ENCODE data around the gene PDYN. TPM values are rescaled to one million over a fixed set of nuclear protein-coding genes. Genes with fewer than 3 reads are reported as not detected.

PDYN gene
- polyA plus RNA-seq, 1 donor (not counting 4 experiments of a cell fraction or from before 2014, with no cell fraction given) = not detected

DNA sequence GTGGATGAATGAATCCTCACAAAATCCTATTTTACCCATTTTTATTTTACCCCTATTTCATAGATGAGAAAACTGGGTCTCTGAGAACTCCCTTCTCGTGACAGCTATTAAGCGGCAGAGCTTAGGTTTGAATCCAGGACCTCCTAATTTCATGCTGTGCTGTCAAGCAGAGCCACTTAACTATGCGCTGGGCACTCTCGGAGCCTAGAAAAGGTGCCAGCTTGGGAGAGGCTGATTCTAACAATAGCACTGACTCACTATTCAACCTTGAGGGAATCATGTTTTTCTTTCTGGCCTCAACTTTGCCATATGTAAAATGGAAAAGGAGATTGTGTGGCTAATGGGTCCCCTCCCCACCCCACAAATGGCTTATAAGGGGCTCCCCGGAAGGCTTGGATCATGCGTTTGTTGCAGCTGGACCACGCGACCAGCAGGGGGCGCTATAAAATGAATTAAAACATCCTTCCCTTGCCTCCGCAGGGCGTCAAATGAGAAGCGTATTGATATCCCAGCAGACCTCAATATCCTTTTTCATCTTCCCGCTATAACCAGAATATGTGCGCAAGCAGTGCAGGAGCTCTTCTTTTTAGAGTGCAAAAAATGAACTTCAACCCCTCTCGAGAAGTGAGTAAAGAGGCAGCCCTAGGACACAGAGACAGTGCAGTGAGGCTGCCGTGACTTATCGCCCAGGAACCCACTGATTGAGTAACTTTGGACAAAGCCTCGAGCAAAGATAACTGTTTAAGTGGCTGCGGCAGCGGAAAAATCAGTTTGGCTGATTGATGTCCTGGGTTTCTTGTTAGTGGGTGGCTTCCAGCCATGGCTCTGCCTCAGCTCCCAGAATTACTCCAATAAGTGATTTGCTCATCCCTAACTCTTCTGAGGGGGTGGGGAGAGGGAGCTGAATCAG, 12.8 kb upstream of the PDYN start:
- dilution Hi-C loops (cut with MboI; ENCODE audit: extremely low pct_ligation_motif_present, low sequenced_read_pairs) = no loop called here
- Histone ChIP-seq H2AFZ (ENCODE audit: control insufficient read depth, low read length) (no peak overlapping the region), H3K79me2 (ENCODE audit: control insufficient read depth, insufficient read depth, low read length) (no peaks in the 10 kb centered on the region), H3K36me3 (ENCODE audit: control insufficient read depth in 2 of 2, extremely low read depth in 1 of 2, insufficient read depth in 2 of 2, low read length in 2 of 2) (no peaks in the 10 kb centered on the region), H3K27ac (ENCODE audit: control insufficient read depth, insufficient read depth, low read length) (no peak overlapping the region), H3K27me3 (ENCODE audit: control insufficient read depth, extremely low read depth, insufficient read depth, low read length) (peaks cover 18% of the 10 kb centered on the region), H3K4me3 (ENCODE audit: control insufficient read depth in 2 of 3, extremely low read depth in 1 of 3, insufficient read depth in 2 of 3, low read depth in 1 of 3, low read length in 3 of 3) (no peak overlapping the region), H3K9me1 (ENCODE audit: control insufficient read depth, extremely low read depth, insufficient read depth, low read length) (no peaks in the 10 kb centered on the region), H3K4me2 (ENCODE audit: control insufficient read depth, extremely low read depth, insufficient read depth, low read depth, low read length) (no peak overlapping the region), H3K9me3 (ENCODE audit: control insufficient read depth, low read depth, low read length) (no peaks in the 10 kb centered on the region), H4K20me1 (ENCODE audit: control insufficient read depth, extremely low read depth, insufficient read depth, low read length) (no peaks in the 10 kb centered on the region), H3K4me1 (ENCODE audit: control insufficient read depth, extremely low read depth, insufficient read depth, low read length) (no peaks in the 10 kb centered on the region), H3K9ac (ENCODE audit: control insufficient read depth, extremely low read depth, insufficient read depth, low read length) (no peak overlapping the region)
- FAIRE-seq = no peak
- TF ChIP-seq, protein P1, sequence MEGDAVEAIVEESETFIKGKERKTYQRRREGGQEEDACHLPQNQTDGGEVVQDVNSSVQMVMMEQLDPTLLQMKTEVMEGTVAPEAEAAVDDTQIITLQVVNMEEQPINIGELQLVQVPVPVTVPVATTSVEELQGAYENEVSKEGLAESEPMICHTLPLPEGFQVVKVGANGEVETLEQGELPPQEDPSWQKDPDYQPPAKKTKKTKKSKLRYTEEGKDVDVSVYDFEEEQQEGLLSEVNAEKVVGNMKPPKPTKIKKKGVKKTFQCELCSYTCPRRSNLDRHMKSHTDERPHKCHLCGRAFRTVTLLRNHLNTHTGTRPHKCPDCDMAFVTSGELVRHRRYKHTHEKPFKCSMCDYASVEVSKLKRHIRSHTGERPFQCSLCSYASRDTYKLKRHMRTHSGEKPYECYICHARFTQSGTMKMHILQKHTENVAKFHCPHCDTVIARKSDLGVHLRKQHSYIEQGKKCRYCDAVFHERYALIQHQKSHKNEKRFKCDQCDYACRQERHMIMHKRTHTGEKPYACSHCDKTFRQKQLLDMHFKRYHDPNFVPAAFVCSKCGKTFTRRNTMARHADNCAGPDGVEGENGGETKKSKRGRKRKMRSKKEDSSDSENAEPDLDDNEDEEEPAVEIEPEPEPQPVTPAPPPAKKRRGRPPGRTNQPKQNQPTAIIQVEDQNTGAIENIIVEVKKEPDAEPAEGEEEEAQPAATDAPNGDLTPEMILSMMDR (optimal IDR thresholded peaks at IDR 0.05 in 1 of 3, IDR thresholded peaks at IDR 0.05 in 1 of 3, conservative IDR thresholded peaks at IDR 0.05 in 1 of 3; ENCODE audit: extremely low read depth in 1 of 3, insufficient read depth in 2 of 3, low read length in 3 of 3) = peak; percentile 80 to 89 (median 81)
- no peak for TF ChIP-seq EZH2 (IDR thresholded peaks at IDR 0.05; ENCODE audit: low read length)
- no peak for DNase-seq (ENCODE audit: low read depth, low spot score)

DNA sequence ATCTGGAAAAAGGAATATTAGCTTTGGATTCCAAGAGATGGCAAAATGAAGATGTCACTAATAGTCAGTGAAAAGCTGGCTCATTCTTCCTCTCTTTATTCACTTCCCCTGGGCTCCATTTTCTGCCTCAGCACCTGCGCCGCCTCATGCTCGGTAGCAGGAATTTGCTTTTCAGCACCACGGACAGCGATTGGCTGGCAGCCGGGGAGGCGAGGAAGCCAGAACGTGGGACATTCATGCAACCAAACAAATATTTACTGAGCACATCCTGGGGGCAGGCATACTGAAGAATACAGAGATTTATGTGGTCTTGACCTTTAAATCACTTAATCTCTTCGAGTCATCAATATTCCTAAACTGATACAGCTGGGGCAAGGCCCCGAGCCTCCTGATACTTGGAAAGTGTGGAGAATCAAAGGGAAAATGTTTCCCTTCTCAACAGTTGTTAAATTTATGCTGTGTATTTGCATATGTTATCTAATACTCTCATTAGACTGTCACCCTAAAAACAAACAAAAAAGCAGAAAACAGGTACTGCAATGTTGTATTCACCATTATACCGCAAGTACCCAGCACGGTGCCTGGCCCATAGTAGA, 12.1 kb upstream of the PDYN start:
- Histone ChIP-seq H3K4me2 (ENCODE audit: control insufficient read depth, extremely low read depth, insufficient read depth, low read depth, low read length) (no peak overlapping the region), H3K27ac (ENCODE audit: control insufficient read depth, insufficient read depth, low read length) (no peak overlapping the region), H3K4me3 (ENCODE audit: control insufficient read depth in 2 of 3, extremely low read depth in 1 of 3, insufficient read depth in 2 of 3, low read depth in 1 of 3, low read length in 3 of 3) (no peak overlapping the region), H4K20me1 (ENCODE audit: control insufficient read depth, extremely low read depth, insufficient read depth, low read length) (no peaks in the 10 kb centered on the region), H3K36me3 (ENCODE audit: control insufficient read depth in 2 of 2, extremely low read depth in 1 of 2, insufficient read depth in 2 of 2, low read length in 2 of 2) (no peaks in the 10 kb centered on the region), H3K9me1 (ENCODE audit: control insufficient read depth, extremely low read depth, insufficient read depth, low read length) (no peaks in the 10 kb centered on the region), H3K27me3 (ENCODE audit: control insufficient read depth, extremely low read depth, insufficient read depth, low read length) (peaks cover 21% of the 10 kb centered on the region), H3K4me1 (ENCODE audit: control insufficient read depth, extremely low read depth, insufficient read depth, low read length) (no peaks in the 10 kb centered on the region), H3K79me2 (ENCODE audit: control insufficient read depth, insufficient read depth, low read length) (no peaks in the 10 kb centered on the region), H2AFZ (ENCODE audit: control insufficient read depth, low read length) (no peak overlapping the region), H3K9me3 (ENCODE audit: control insufficient read depth, low read depth, low read length) (no peaks in the 10 kb centered on the region), H3K9ac (ENCODE audit: control insufficient read depth, extremely low read depth, insufficient read depth, low read length) (no peak overlapping the region)
- dilution Hi-C loops (cut with MboI; ENCODE audit: extremely low pct_ligation_motif_present, low sequenced_read_pairs) = no loop called here
- no peak for TF ChIP-seq EZH2 (IDR thresholded peaks at IDR 0.05; ENCODE audit: low read length)
- TF ChIP-seq, protein P1 (optimal IDR thresholded peaks at IDR 0.05 in 1 of 3, IDR thresholded peaks at IDR 0.05 in 1 of 3, conservative IDR thresholded peaks at IDR 0.05 in 1 of 3; ENCODE audit: extremely low read depth in 1 of 3, insufficient read depth in 2 of 3, low read length in 3 of 3) = peak in 1 of 3 experiments; percentile 7
- FAIRE-seq = peak; percentile 52
- DNase-seq (ENCODE audit: low read depth, low spot score) = no peak

Measured in keratinocyte (primary cell).